NB4 (cell line): ENCODE results near the gene LRMDA.

Experiments used
- CTCF ChIP-seq: IDR thresholded peaks from one replicate; pipeline ENCODE4 v1.5.1; 2012; ENCODE audit warnings: low read depth, low read length
- MAX ChIP-seq: IDR thresholded peaks from 2 replicates; pipeline ENCODE4 v1.6.1; 2011; ENCODE audit warnings: low read depth, low read length
- MYC ChIP-seq: IDR thresholded peaks from 2 replicates; pipeline ENCODE4 v1.6.1; 2011; ENCODE audit warnings: low read depth, low read length
- POLR2A ChIP-seq: IDR thresholded peaks from 2 replicates; pipeline ENCODE4 v1.6.1; 2011; ENCODE audit warnings: mild to moderate bottlenecking; ENCODE audit not compliant: insufficient read length; ENCODE audit errors: extremely low read depth

- TF ChIP-seq MAX (no peak), CTCF (no peak), POLR2A (no peak), MYC (no peak)
Observed at GRCh38 chr10:76459016-76459730, 1027.7 kb downstream of the LRMDA start.
